Right forelimb (tissue), 1 donor: ENCODE results near the gene PALM3.
"Not testable (repeated sequence)": the region's sequence is repeated elsewhere in the genome, so short reads cannot be mapped to it uniquely, and the experiment has no call there.

ENCODE experiments used
- DNase-seq: peaks from one replicate; pipeline ENCODE4 v3.0.0-alpha.2; 2018

PALM3 gene

GRCh38 chr19:14058182-14059092, 3.4 kb downstream of the PALM3 start:
- no peak for DNase-seq

- DNase-seq = no peak
Measured at GRCh38 chr19:14056741-14057356, 5.0 kb downstream of the PALM3 start.

DNA sequence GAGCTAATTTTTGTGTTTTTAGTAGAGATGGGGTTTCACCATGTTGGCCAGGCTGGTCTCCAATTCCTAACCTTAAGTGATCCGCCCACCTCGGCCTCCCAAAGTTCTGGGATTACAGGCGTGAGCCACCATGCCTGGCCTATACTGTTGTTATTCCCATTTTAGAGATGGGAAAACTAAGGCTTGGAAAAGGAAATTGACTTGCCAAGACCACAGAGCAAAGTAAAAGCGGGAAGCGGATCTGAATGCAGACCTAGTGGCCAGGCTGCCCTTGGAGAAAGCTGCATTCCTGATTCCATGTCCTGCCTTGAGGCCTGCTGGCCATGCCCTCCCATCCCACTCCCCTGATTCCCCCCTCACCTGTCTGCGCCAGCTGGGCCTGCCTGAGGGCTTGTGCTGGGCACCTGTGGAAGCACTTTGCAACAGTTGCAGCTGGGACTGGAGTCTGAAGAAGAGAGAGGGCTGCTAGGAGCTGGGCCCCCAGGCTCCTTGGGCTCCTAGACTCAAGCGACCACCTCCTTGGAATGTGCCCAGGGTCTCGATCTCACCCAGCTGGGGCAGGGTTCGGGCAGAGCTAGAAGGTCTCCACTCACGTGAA, 5.7 kb downstream of the PALM3 start:
- DNase-seq = no peak

DNA sequence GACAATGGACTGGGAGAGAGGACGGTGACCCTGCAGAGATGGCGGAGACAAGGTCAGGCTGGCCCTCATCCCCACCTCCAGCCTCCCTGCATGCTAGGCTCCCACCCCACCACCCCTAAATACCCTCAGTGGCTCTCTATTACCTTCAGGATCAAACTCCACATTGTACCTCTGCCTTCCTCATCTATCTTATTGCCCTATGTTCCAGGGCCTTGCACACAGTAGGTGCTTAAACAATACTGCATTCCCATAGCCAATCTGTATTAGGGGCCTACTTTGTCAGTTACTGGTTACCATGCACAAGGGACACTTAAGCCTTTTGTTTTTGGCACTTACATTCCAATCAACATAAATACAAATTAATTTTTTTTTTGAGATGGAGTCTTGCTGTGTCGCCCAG, 6.5 kb downstream of the PALM3 start:
- DNase-seq = no peak

- no peak for DNase-seq
Measured at GRCh38 chr19:14054721-14055120, 7.2 kb downstream of the PALM3 start.

GRCh38 chr19:14054099-14054498, 7.8 kb downstream of the PALM3 start:
- DNase-seq = no peak

GRCh38 chr19:14053500-14053899, 8.4 kb downstream of the PALM3 start:
- DNase-seq = no peak

DNA sequence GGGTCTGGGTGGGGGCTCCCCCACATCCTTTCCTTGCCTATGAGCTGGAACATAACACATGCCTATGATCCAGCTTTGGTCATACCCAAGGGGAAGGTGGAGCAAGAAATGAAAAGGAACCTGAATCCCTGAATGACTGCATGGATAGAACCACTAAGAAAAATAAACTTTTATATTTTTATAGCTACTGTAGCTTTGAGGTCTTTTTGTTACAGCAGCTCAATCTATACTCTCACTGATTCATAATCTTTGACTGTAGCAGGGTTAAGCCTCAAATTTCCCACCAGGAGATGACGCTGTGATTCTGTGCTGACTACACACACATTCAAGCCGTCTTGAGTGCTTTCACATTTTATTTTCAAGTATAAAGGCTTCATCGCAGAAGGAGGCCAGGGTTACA, 8.8 kb downstream of the PALM3 start:
- DNase-seq = no peak

DNA sequence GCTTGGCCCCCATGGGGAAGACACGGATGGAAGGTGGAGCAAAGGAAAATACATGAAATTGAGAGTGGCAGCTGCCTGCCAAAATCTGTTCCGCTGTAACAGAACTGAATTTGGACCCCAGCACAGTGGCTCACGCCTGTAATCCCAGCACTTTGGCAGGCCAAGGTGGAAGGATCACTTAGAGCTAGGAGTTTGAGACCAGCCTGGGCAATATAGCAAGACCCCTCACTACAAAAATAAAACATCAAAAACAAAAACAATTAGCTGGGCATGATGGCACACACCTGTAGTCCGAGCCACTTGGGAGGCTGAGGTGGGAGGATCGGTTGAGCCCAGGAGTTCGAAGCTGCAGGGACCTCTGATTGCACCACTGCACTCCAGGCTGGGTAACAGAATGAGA, 9.4 kb downstream of the PALM3 start:
- no peak for DNase-seq

- no peak for DNase-seq
Measured at GRCh38 chr19:14051980-14052379, 9.9 kb downstream of the PALM3 start.

DNA sequence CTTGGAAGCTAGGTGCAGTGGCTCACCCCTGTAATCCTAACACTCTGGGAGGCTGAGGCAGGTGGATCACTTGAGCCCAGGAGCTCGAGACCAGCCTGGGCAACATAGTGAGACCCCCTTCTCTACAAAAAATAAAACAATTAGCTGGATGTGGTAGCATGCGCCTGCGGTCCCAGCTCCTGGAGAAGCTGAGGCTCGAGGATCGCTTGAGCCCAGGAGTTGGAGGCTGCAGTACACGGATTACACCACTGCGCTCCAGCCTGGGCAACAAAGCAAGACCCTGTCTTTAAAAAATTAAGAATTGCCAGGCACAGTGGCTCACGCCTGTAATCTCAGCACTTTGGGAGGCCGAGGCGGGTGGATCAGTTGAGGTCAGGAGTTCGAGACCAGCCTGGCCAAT, 10.9 kb downstream of the PALM3 start:
- DNase-seq = not testable (repeated sequence)

GRCh38 chr19:14050512-14050911, 11.4 kb downstream of the PALM3 start:
- no peak for DNase-seq

DNA sequence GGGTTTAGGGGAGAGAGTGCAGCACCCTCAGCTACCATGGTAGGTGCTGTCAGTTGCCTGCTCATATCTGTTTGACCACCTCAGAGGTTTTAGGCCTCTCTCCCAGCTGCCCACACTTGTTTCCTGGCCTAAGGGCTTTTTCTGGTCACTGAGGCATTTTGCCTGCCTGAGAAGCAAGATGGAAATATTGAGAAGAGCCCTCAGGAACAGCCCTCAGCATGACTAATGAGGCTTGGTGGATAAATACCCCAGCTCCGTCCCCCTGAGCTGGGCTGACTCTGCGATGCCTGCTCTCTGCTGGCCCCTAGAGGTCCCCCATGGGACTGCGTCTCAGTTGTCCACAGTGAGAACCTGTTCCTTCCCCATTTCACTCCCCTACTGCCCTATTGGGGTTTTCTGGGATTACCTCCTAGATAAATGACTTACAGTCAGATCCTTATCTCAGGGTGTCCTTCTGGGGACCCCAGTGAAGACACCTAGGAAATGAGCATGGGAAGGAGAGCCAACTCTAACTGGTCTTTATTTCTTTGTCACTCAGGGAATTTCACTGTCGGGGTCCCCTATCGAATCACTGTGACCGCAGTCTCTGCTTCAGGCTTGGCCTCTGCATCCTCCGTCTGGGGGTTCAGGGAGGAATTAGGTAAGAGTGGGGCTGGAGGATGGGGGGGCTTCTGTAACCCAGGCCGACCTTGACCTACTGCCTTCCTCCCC, 13.3 kb downstream of the PALM3 start:
- DNase-seq = no peak

DNA sequence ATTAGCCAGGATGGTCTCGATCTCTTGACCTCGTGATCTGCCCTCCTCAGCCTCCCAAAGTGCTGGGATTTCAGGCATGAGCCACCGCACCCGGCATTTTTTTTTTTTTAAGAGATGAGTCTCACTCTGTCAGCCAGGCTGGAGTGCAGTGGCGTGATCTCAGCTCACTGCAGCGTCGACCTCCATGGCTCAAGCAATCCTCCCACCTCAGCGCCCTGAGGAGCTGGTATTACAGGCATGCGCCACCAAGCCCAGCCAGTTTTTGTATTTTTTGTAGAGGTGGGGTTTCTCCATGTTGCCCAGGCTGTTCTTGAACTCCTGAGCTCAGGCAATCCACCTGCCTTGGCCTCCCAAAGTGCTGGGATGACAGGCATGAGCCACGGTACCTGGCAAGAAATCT, 14.0 kb downstream of the PALM3 start:
- not testable (repeated sequence) for DNase-seq

- DNase-seq = not testable (repeated sequence)
Measured at GRCh38 chr19:14042659-14043608, 18.9 kb downstream of the PALM3 start.

DNA sequence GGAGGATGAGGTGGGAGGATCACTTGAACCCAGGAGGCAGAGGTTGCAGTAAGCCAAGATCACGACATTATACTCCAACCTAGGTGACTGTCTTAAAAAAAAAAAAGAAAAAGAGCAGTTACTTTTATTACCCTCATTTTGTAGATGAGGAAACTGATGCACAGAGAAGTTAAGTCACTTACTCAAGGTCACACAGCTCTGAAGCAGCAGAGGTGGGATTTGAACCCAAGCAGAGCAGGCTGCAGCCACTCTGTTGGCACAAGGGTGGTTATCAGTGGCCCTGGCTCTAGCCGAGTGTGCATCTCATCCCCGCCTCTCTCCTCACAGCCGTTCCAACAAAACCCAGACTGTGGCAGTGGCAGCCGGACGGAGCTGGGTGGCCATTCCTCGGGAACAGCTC, 22.7 kb downstream of the PALM3 start:
- DNase-seq = no peak

DNA sequence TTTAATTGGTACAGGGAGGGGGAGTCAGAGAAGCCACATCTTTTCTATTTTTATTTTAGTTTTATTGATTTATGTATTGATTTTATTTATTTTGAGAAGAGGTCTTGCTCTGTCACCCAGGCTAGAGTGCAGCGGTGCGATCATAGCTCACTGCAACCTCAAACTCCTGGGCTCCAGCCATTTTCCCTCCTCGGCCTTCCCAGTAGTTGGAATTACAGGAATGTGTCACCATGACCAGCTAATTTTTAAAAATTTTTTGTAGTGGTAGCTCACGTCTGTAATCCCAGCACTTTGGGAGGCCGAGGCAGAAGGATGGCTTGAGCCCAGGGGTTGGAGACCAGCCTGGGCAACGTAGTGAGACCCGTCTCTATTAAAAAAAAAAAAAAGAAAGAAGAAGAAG, 26.2 kb downstream of the PALM3 start:
- DNase-seq = no peak

GRCh38 chr19:14035159-14035558, 26.7 kb downstream of the PALM3 start:
- DNase-seq = not testable (repeated sequence)

DNA sequence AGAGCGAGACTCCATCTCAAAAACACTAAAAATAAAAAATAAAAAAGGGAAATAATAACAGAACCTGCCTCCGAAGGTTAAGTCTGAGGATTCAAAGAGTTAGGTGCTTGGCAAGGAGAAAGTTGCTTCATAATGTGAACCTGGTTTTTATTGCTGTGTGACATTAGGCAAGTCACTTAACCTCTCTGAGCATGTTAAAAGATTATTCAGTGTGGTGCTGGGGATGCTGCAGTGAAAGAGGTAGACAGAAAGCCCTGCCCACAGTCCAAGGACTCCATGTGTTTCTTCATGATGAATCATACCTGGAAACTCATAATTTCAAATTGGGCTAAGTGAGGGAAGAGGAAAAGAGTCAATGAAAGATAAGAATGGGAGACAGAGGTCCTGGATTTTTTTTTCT, 27.9 kb downstream of the PALM3 start:
- no peak for DNase-seq

GRCh38 chr19:14031719-14032480, 30.0 kb downstream of the PALM3 start, which contains the start of gene IL27RA:
IL27RA (plus strand) TSS chr19:14031762; CDS start chr19:14031873, 111 bp downstream.
- peak; percentile 72 for DNase-seq
